Fibroblast of villous mesenchyme (primary cell): Measurements from ENCODE around the gene SURF1. TPM values are rescaled to one million over a fixed set of nuclear protein-coding genes. Genes with fewer than 3 reads are reported as not detected.
"Not testable (repeated sequence)": the region's sequence is repeated elsewhere in the genome, so short reads cannot be mapped to it uniquely, and the experiment has no call there.

Experiments
- DNase-seq: peaks from one replicate; pipeline ENCODE4 v3.0.0-alpha.2; 2010; ENCODE audit warnings: low read depth
- H3K4me3 ChIP-seq: 2 replicates; pipeline ENCODE4 v1.5.1; 2011; ENCODE audit warnings: low read depth, mild to moderate bottlenecking, low read length
- CTCF ChIP-seq: IDR thresholded peaks from 2 replicates; pipeline ENCODE4 v1.5.1; 2012; ENCODE audit warnings: low read depth, mild to moderate bottlenecking, low read length; ENCODE audit not compliant: insufficient read depth
- total RNA-seq: library from RNA; depleted of rRNA; stranded (reverse); fragments of >200 nt; gene quantifications from 2 replicates; pipeline ENCODE4 v1.2.3, GENCODE V29; 2012

The SURF1 gene
- total RNA-seq, 1 donor: 13.4 TPM

- TF ChIP-seq CTCF: no peak
- no peak for DNase-seq
Observed at GRCh38 chr9:133377721-133378216, 21.5 kb upstream of the SURF1 start.

GRCh38 chr9:133377280-133377679, 21.0 kb upstream of the SURF1 start:
- H3K4me3 ChIP-seq, DNase-seq: not testable (repeated sequence)

More at GRCh38 chr9:133377721-133378216, 21.5 kb upstream of the SURF1 start:
- no peak overlapping the region for H3K4me3 ChIP-seq

DNA sequence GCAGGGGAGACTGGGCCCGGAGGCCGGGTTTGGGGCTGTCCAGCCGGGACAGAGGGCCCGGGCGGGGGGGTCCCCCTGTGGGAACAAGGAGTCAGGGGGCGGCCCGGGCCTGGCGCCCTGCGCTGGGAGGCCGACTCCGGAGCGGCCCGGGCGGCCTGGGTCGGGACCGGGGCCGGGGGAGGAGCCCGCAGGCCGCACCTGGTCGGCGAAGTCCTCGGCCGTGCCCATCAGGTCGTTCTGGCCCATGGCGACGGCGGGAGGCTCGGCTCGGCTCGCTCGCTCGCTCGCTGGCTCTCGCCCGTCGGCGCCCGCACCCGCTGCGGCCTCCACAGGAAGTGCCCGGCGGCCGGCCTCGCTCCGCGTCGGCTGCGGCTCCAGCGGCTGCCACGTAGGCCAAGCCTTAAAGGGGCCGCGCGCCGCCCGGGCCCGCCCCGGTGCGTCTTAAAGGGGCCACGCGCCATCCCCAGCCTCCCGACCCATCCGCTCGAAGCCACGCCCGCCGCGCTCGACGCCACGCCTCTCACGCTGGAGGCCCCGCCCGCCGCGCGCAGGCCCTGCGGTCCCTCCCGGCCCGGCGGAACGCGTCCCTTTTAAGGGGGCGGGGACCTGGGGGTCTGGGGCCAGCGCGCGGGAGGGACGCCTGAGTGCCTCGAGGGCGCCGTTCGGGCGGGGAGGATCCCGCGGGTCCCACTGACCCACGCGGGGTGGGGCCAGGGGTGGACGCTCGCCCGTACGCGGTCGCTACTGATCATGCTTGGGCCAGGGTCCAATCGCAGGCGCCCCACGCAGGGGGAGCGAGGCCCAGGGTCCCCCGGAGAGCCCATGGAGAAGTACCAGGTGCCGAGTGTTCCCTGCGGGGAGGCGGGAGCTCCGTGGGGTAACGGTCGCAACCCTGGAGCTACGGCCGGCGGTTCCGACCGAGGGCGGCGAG, 19.7 kb upstream of the SURF1 start, which contains the start of the genes STKLD1 and SURF4:
STKLD1 (plus strand) TSS at position 643 of the 931 bp plus-strand sequence; CDS start at position 751, 108 bp downstream.
SURF4 (minus strand) TSS at position 337 of the 931 bp plus-strand sequence; CDS start at position 246, 91 bp downstream.
- TF ChIP-seq CTCF: no peak
- peak; percentile 98 for DNase-seq
- H3K4me3 ChIP-seq: peak within 1 kb of the TSS; percentile 89

- TF ChIP-seq CTCF: peak; percentile 16
- peak overlapping the region; percentile 89 for H3K4me3 ChIP-seq
- peak; percentile 74 for DNase-seq
Observed at GRCh38 chr9:133375116-133375723, 18.9 kb upstream of the SURF1 start.

GRCh38 chr9:133374612-133375115, 18.4 kb upstream of the SURF1 start:
- peak; percentile 63 for DNase-seq
- H3K4me3 ChIP-seq: peak overlapping the region; percentile 89
- no peak for TF ChIP-seq CTCF

DNA sequence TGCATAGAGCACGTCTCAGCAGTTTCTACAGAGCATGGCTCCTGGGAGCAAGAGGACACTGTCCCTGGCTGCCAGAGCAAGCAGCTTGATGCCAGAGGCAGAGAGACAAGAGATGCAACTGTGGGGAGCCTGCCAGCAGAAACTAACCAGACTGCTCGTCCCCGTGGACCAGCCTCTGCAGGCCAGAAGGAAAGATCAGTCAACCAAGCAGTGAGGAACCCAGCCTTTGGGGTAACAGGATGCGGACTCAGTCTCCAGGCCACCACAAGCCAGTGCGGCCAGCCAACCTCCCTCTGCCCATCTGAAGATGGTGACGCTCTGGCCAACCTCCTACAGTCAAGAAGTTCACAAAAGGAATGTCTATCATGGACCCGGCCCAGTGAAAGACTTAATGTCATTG, 15.9 kb upstream of the SURF1 start:
- TF ChIP-seq CTCF: no peak
- DNase-seq: no peak
- no peak overlapping the region for H3K4me3 ChIP-seq

DNA sequence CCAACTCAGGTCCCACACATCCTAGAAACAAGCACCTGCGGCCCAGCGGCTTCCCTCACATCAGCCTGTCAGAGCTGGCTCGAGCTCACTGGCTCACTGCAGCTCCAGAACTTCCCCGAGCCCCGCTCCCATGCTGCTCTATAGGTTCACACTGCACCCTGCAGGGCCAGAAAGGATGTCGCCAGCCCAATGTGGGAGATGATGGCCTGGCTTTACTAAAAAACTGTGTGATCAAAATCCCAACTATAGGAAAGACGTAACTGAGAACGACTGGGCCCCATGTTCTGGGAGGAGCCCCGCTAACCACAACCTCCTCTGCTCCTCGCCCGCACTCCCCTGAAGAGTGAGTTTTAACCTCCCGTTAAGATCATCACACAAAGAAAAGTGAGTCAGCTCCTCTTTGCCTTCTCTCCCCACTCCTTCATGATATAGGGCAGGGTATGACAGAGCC, 15.0 kb upstream of the SURF1 start:
- no peak for DNase-seq
- no peak overlapping the region for H3K4me3 ChIP-seq
- no peak for TF ChIP-seq CTCF
